GOT3 (cell line): ENCODE measurements around the gene OR7A5.
"Not testable (repeated sequence)": the region's sequence is repeated elsewhere in the genome, so short reads cannot be mapped to it uniquely, and the experiment has no call there.

Experiments used
- DNase-seq: peaks from one replicate; lab custom pipeline; 2025; ENCODE audit warnings: mixed read lengths; lab: John Stamatoyannopoulos, UW

Gene OR7A5

GRCh38 chr19:14835011-14835410, at the start of gene OR7A5, which contains the start of gene OR7C1:
Gene OR7A5, minus strand, starts transcription at chr19:14835185. Its CDS starts 6,944 bp downstream, at chr19:14828241.
Gene OR7C1, minus strand, starts transcription at chr19:14835185. Its CDS starts 35,049 bp downstream, at chr19:14800136.
- no peak for DNase-seq

GRCh38 chr19:14871619-14872230, 36.7 kb upstream of the OR7A5 start:
- no peak for DNase-seq

- no peak for DNase-seq
Observed at GRCh38 chr19:14868497-14868896, 33.5 kb upstream of the OR7A5 start.

GRCh38 chr19:14848822-14849221, 13.8 kb upstream of the OR7A5 start, which contains the start of gene OR7A10:
Gene OR7A10, minus strand, starts transcription at chr19:14848922. Its CDS starts 7,045 bp downstream, at chr19:14841877.
- DNase-seq, result no peak

GRCh38 chr19:14843578-14843977, 8.6 kb upstream of the OR7A5 start:
- DNase-seq, result no peak

- DNase-seq, result no peak
Observed at GRCh38 chr19:14843169-14843568, 8.2 kb upstream of the OR7A5 start.

GRCh38 chr19:14840206-14840605, 5.2 kb upstream of the OR7A5 start:
- no peak for DNase-seq

- DNase-seq, result no peak
Observed at GRCh38 chr19:14837391-14837790, 2.4 kb upstream of the OR7A5 start.

- DNase-seq, result no peak
Observed at GRCh38 chr19:14830702-14831101, 4.3 kb downstream of the OR7A5 start.

- DNase-seq, result no peak
Observed at GRCh38 chr19:14826006-14826405, 9.0 kb downstream of the OR7A5 start.

GRCh38 chr19:14821937-14822336, 13.0 kb downstream of the OR7A5 start:
- DNase-seq, result no peak

- no peak for DNase-seq
Observed at GRCh38 chr19:14818588-14818987, 16.4 kb downstream of the OR7A5 start.

GRCh38 chr19:14817052-14817451, 17.9 kb downstream of the OR7A5 start:
- no peak for DNase-seq

- no peak for DNase-seq
Observed at GRCh38 chr19:14814982-14815652, 19.9 kb downstream of the OR7A5 start.

GRCh38 chr19:14809272-14810057, 25.5 kb downstream of the OR7A5 start:
- no peak for DNase-seq

GRCh38 chr19:14804765-14805164, 30.2 kb downstream of the OR7A5 start:
- no peak for DNase-seq

- DNase-seq, result no peak
Observed at GRCh38 chr19:14798760-14799159, 36.2 kb downstream of the OR7A5 start.

- no peak for DNase-seq
Observed at GRCh38 chr19:14796021-14796420, 39.0 kb downstream of the OR7A5 start.

- DNase-seq, result no peak
Observed at GRCh38 chr19:14795078-14795721, 39.8 kb downstream of the OR7A5 start.

- not testable (repeated sequence) for DNase-seq
Observed at GRCh38 chr19:14792250-14792649, 42.7 kb downstream of the OR7A5 start.

GRCh38 chr19:14786421-14786851, 48.5 kb downstream of the OR7A5 start:
- DNase-seq, result no peak
